22Rv1 (cell line): Measurements from ENCODE around the gene MROH2A.

Source experiments
- ZFX ChIP-seq: fragments of 450-650 bp; IDR thresholded peaks from 2 replicates; pipeline ENCODE4 v1.6.1; 2017; ENCODE audit warnings: antibody characterized with exemption, borderline replicate concordance
- TF ChIP-seq, protein P1 (sequence below): fragments of 450-650 bp; IDR thresholded peaks from 2 replicates; pipeline ENCODE4 v1.5.1; 2017; ENCODE audit warnings: mild to moderate bottlenecking

DNA sequence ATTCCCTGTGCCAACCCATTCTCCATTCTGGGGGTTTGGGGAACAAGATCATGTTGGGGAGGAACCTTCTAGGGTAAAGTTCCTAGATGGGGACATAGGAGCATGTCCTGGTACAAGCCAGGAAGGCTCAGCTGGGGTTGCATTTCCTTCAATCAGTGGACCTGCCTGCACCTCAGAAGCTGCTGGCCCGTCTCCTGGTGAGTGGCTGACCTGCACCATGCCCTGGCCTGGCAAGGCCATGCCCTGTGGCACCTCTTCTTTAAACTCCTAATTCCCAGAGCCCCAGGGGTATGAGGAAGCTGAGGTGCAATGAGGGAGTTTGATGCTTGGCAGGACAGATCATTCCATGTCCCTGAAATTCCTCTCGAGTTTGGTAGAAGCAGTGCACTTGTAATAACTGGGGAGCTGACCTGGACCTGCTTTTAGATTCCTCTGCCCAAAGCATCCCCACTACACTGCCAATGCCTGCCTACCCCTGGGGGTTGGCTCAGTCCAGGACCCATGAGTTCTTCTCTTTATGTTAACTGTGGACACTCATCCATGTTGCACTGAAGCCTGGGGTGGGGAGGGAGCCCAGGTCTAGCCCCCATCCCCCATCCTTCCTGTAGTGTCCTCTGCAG is 25.3 kb downstream of the MROH2A start:
- TF ChIP-seq, protein P1, sequence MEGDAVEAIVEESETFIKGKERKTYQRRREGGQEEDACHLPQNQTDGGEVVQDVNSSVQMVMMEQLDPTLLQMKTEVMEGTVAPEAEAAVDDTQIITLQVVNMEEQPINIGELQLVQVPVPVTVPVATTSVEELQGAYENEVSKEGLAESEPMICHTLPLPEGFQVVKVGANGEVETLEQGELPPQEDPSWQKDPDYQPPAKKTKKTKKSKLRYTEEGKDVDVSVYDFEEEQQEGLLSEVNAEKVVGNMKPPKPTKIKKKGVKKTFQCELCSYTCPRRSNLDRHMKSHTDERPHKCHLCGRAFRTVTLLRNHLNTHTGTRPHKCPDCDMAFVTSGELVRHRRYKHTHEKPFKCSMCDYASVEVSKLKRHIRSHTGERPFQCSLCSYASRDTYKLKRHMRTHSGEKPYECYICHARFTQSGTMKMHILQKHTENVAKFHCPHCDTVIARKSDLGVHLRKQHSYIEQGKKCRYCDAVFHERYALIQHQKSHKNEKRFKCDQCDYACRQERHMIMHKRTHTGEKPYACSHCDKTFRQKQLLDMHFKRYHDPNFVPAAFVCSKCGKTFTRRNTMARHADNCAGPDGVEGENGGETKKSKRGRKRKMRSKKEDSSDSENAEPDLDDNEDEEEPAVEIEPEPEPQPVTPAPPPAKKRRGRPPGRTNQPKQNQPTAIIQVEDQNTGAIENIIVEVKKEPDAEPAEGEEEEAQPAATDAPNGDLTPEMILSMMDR: no peak
- TF ChIP-seq ZFX: no peak
